HCT116 (cell line): ENCODE data around the gene TDRD3. TPM values are rescaled to one million over a fixed set of nuclear protein-coding genes. Genes with fewer than 3 reads are reported as not detected.
A peak's percentile ranks its signal among the peaks of the same experiment; 100 is the strongest.

Source experiments
- ATAC-seq: fragments of 200-7000 bp; cut with Tn5 transposase; 2 replicates; pipeline ENCODE4 v1.9.1; 2020; ENCODE audit warnings: mild to moderate bottlenecking, moderate library complexity
- BruUV-seq: library from RNA; stranded (reverse); fragments of 400-500 nt; replicated peaks from 2 replicates; lab custom pipeline; 2021; lab: Mats Ljungman, UMichigan
- CTCF ChIA-PET: fragments of 300-600 bp; sonication (Branson Sonifier 250); formaldehyde crosslinking; loops from one replicate; lab custom pipeline; 2021; ENCODE audit warnings: antibody characterized with exemption; lab: Charles Lee
- POLR2A ChIA-PET: fragments of 300-600, 350-600 bp; sonication (Branson Sonifier 250); formaldehyde crosslinking; loops from one replicate; lab custom pipeline; 2021; ENCODE audit warnings: antibody characterized with exemption; lab: Charles Lee
- RAD21 ChIA-PET, 2 experiments: fragments of 300-600 bp; sonication (Branson Sonifier 250); formaldehyde crosslinking; loops; one replicate each; lab custom pipeline; 2023; ENCODE audit warnings: low total read pairs in 2 of 2; ENCODE audit not compliant: uncharacterized antibody in 2 of 2, unreplicated experiment in 2 of 2, low non-redundant PET in 1 of 2; lab: Charles Lee
- DNase-seq: peaks from one replicate; pipeline ENCODE4 v3.0.0-alpha.2; 2010; ENCODE audit warnings: low read depth, low spot score
- H2AFZ ChIP-seq: fragments of 200-600 bp; shearing (Covaris generic), sonication (generic); 2 replicates; pipeline ENCODE4 v1.6.1; 2017; ENCODE audit warnings: low read depth, mixed run types, mixed read lengths, antibody characterized with exemption, low read length; ENCODE audit not compliant: poor library complexity, severe bottlenecking
- H3K27ac ChIP-seq: 2 replicates; pipeline ENCODE4 v1.5.1; 2012; ENCODE audit warnings: low read depth, low read length
- H3K27me3 ChIP-seq: fragments of 200-600 bp; sonication (generic); 2 replicates; pipeline ENCODE4 v1.6.1; 2016; ENCODE audit warnings: mixed run types, low read length, mixed read lengths; ENCODE audit not compliant: insufficient read depth
- H3K36me3 ChIP-seq, 2 experiments: fragments of 200-500 bp in 1 of 2; fragments of 200-600 bp in 1 of 2; sonication (Bioruptor generic) in 1 of 2; sonication (generic) in 1 of 2; 2 replicates each; pipeline versions ENCODE4 v1.5.1 to v1.6.1; 2014 to 2016; ENCODE audit warnings: low read length in 2 of 2, inconsistent platforms in 1 of 2, mixed read lengths in 1 of 2, mixed run types in 1 of 2; ENCODE audit not compliant: insufficient read depth in 2 of 2, control insufficient read depth in 1 of 2
- H3K4me1 ChIP-seq, 2 experiments: fragments of 200-600 bp in 1 of 2; sonication (generic) in 1 of 2; 2 replicates each; pipeline versions ENCODE4 v1.5.1 to v1.6.1; 2012 to 2017; ENCODE audit warnings: low read length in 2 of 2, inconsistent platforms in 1 of 2, mild to moderate bottlenecking in 1 of 2, mixed read lengths in 1 of 2, mixed run types in 1 of 2, moderate library complexity in 1 of 2; ENCODE audit not compliant: insufficient read depth in 2 of 2, control insufficient read depth in 1 of 2
- H3K4me2 ChIP-seq: fragments of 200-600 bp; sonication (generic); 2 replicates; pipeline ENCODE4 v1.6.1; 2017; ENCODE audit warnings: mixed run types, low read length, mixed read lengths
- H3K4me3 ChIP-seq, 2 experiments: fragments of 200-600 bp in 1 of 2; sonication (generic) in 1 of 2; replicated peaks in 1 of 2; 2 replicates each; pipeline ENCODE4 v1.5.1; 2011 to 2016; ENCODE audit warnings: low read length in 2 of 2, control low read depth in 1 of 2, low read depth in 1 of 2, mild to moderate bottlenecking in 1 of 2, mixed read lengths in 1 of 2, mixed run types in 1 of 2
- H3K79me2 ChIP-seq: fragments of 200-600 bp; sonication (generic); 2 replicates; pipeline ENCODE4 v1.6.1; 2017; ENCODE audit warnings: mild to moderate bottlenecking, mixed run types, low read length, moderate library complexity, mixed read lengths; ENCODE audit not compliant: insufficient read depth
- H3K9ac ChIP-seq: fragments of 200-600 bp; sonication (generic); 2 replicates; pipeline ENCODE4 v1.6.1; 2016; ENCODE audit warnings: low read length, mixed read lengths
- H3K9me2 ChIP-seq: fragments of 200-600 bp; sonication (generic), shearing (Covaris generic); 2 replicates; pipeline ENCODE4 v1.6.1; 2017; ENCODE audit warnings: mixed run types, mild to moderate bottlenecking, moderate library complexity; ENCODE audit not compliant: insufficient read depth
- H3K9me3 ChIP-seq, 2 experiments: fragments of 200-500 bp in 1 of 2; fragments of 200-600 bp in 1 of 2; sonication (Bioruptor generic) in 1 of 2; sonication (generic) in 1 of 2; 2 replicates each; pipeline ENCODE4 v1.6.1; 2014 to 2017; ENCODE audit warnings: low read length in 2 of 2, mixed read lengths in 2 of 2, inconsistent platforms in 1 of 2, low read depth in 1 of 2, mild to moderate bottlenecking in 1 of 2, mixed run types in 1 of 2, moderate library complexity in 1 of 2; ENCODE audit not compliant: control insufficient read depth in 1 of 2, insufficient read depth in 1 of 2
- H4K20me1 ChIP-seq: fragments of 200-600 bp; sonication (generic), shearing (Covaris generic); 2 replicates; pipeline ENCODE4 v1.6.1; 2017; ENCODE audit warnings: mixed run types, mild to moderate bottlenecking, moderate library complexity; ENCODE audit not compliant: insufficient read depth
- CTCF ChIP-seq, 3 experiments: fragments of 200-600 bp in 1 of 3; sonication (generic) in 1 of 3; IDR thresholded peaks in 2 of 3; conservative IDR thresholded peaks in 1 of 3; 2 replicates each; pipeline ENCODE4 v1.5.1; 2012 to 2017; ENCODE audit warnings: low read depth in 2 of 3, low read length in 2 of 3, antibody characterized with exemption in 1 of 3, borderline replicate concordance in 1 of 3, control low read depth in 1 of 3, mild to moderate bottlenecking in 1 of 3, mixed read lengths in 1 of 3, mixed run types in 1 of 3, moderate library complexity in 1 of 3; ENCODE audit not compliant: insufficient read depth in 1 of 3
- EZH2 ChIP-seq: fragments of 200-600 bp; sonication (generic); IDR thresholded peaks from 2 replicates; pipeline ENCODE4 v1.6.1; 2017; ENCODE audit warnings: antibody characterized with exemption, mixed run types
- MAX ChIP-seq: IDR thresholded peaks from 2 replicates; pipeline ENCODE4 v1.6.1; 2012
- POLR2A ChIP-seq: IDR thresholded peaks from 2 replicates; pipeline ENCODE4 v1.7.0; 2011; ENCODE audit warnings: borderline replicate concordance; ENCODE audit not compliant: insufficient read depth, insufficient read length; ENCODE audit errors: extremely low read depth
- RAD21 ChIP-seq: IDR thresholded peaks from 2 replicates; pipeline ENCODE4 v1.6.1; 2012; ENCODE audit warnings: low read depth, mild to moderate bottlenecking
- SIN3A ChIP-seq: IDR thresholded peaks from 2 replicates; pipeline ENCODE4 v1.6.1; 2012; ENCODE audit warnings: low read depth
- SRF ChIP-seq: IDR thresholded peaks from 2 replicates; pipeline ENCODE4 v1.6.1; 2012; ENCODE audit warnings: low read depth
- ZBTB33 ChIP-seq: IDR thresholded peaks from 2 replicates; pipeline ENCODE4 v1.6.1; 2011; ENCODE audit warnings: mild to moderate bottlenecking, low read length, moderate library complexity; ENCODE audit not compliant: insufficient replicate concordance; ENCODE audit errors: extremely low read depth
- ZFX ChIP-seq: fragments of 450-650 bp; IDR thresholded peaks from 2 replicates; pipeline ENCODE4 v1.6.1; 2017
- intact Hi-C: fragments of 100-400 bp; cut with micrococcal nuclease; formaldehyde crosslinking; loops from 2 replicates; pipeline ENCODE4 v1.10.0; 2022
- total RNA-seq: library from RNA; stranded (reverse); gene quantifications from one replicate; pipeline ENCODE4 v1.2.1, GENCODE V29; 2021; ENCODE audit not compliant: unreplicated experiment

Gene TDRD3
- total RNA-seq, 1 experiment from 2014 or later: 16.9 TPM

- Histone ChIP-seq H3K9ac (no peak overlapping the region), H3K4me3 (no peak overlapping the region)
- intact Hi-C loops: no loop called here
- TF ChIP-seq ZFX (no peak), ZBTB33 (no peak), SIN3A (no peak)
- TF ChIP-seq, all 23 proteins: peak for 0
- H3K27ac ChIP-seq: no peak overlapping the region
- ChIA-PET POLR2A (no interaction called here), RAD21 (no interaction called here), CTCF (no interaction called here)
- DNase-seq (no peak), ATAC-seq (no peak)
- no peaks in the 10 kb centered on the region for H3K4me1 ChIP-seq
- no TSS peak for BruUV-seq
- H3K4me2 ChIP-seq: no peak overlapping the region
- H4K20me1 ChIP-seq: no peaks in the 10 kb centered on the region
- no peaks in the 10 kb centered on the region for H3K9me2 ChIP-seq
- no peaks in the 10 kb centered on the region for H3K36me3 ChIP-seq
- no peak overlapping the region for H2AFZ ChIP-seq
- no peaks in the 10 kb centered on the region for H3K9me3 ChIP-seq
- H3K79me2 ChIP-seq: peaks cover 5% of the 10 kb centered on the region; the same call in 1 of the 2 replicates
- H3K27me3 ChIP-seq: no peaks in the 10 kb centered on the region
These were observed 44.7 kb downstream of the TDRD3 start for GRCh38 chr13:60441761-60442160.

- no peak overlapping the region for H3K9ac ChIP-seq
- TF ChIP-seq EZH2 (no peak), SRF (no peak), POLR2A (no peak), RAD21 (peak; percentile 47; the same call in 1 of the 2 replicates), CTCF (IDR thresholded peaks at IDR 0.05 in 2 of 3, conservative IDR thresholded peaks at IDR 0.05 in 1 of 3; ENCODE audit: borderline replicate concordance in 1 of 3, insufficient read depth in 1 of 3, low read depth in 2 of 3, low read length in 2 of 3) (peak; percentile 24 to 71 (median 62); a peak in 5 of 6 replicates), MAX (no peak)
- ATAC-seq (peak; percentile 67), DNase-seq (peak; percentile 28)
- H3K9me2 ChIP-seq: no peaks in the 10 kb centered on the region
- RAD21 ChIA-PET: interaction anchor here in 1 of 2 experiments (0.5 kb wide), 1 partner anchor 172 kb away, joined by 4 read pairs; no protein-coding TSS in a partner anchor
- H3K27ac ChIP-seq: no peak overlapping the region
- no TSS peak for BruUV-seq
- CTCF ChIA-PET: interaction anchor here (0.7 to 2.3 kb wide), 6 partner anchors 9 to 1505 kb away, joined by 3 to 9 read pairs (median 4); no protein-coding TSS in a partner anchor
- no peaks in the 10 kb centered on the region for H3K36me3 ChIP-seq
- H3K4me1 ChIP-seq: no peaks in the 10 kb centered on the region
- H2AFZ ChIP-seq: no peak overlapping the region
- no peaks in the 10 kb centered on the region for H4K20me1 ChIP-seq
- no peaks in the 10 kb centered on the region for H3K79me2 ChIP-seq
- no peak overlapping the region for H3K4me2 ChIP-seq
- H3K27me3 ChIP-seq: no peaks in the 10 kb centered on the region
- POLR2A ChIA-PET: no interaction called here
- no peak overlapping the region for H3K4me3 ChIP-seq
- intact Hi-C loops: no loop called here
- H3K9me3 ChIP-seq: no peaks in the 10 kb centered on the region
These were observed 52.0 kb downstream of the TDRD3 start for GRCh38 chr13:60448907-60449510.
